Kidney (tissue), 14 donors: ENCODE results near the gene DLG2. TPM values are rescaled to one million over a fixed set of nuclear protein-coding genes. Genes with fewer than 3 reads are reported as not detected.

Source experiments
- DNase-seq, 5 donors: peaks; one replicate each; pipeline ENCODE4 v3.0.0-alpha.2; 2013 to 2020
- FAIRE-seq: peaks from 2 replicates; lab custom pipeline; 2012; peaks lifted over from hg19 to GRCh38; lab: Jason Lieb, UNC
- H3K27ac ChIP-seq, 2 donors: one replicate each; pipeline ENCODE4 v1.7.0; 2013; ENCODE audit warnings: low read depth in 2 of 2, low read length in 2 of 2, inconsistent platforms in 1 of 2
- H3K27me3 ChIP-seq: one replicate; pipeline ENCODE4 v1.7.1; 2013; ENCODE audit warnings: low read length, inconsistent platforms; ENCODE audit not compliant: control insufficient read depth, insufficient read depth
- H3K36me3 ChIP-seq, 3 donors: one replicate each; pipeline versions ENCODE4 v1.7.0 to v1.7.1; 2013; ENCODE audit warnings: low read length in 3 of 3, control low read depth in 1 of 3, inconsistent platforms in 1 of 3; ENCODE audit not compliant: insufficient read depth in 3 of 3, control insufficient read depth in 2 of 3
- H3K4me1 ChIP-seq, 3 donors: one replicate each; pipeline versions ENCODE4 v1.7.0 to v1.7.1; 2013; ENCODE audit warnings: low read length in 3 of 3, inconsistent platforms in 1 of 3, low read depth in 1 of 3; ENCODE audit not compliant: control insufficient read depth in 2 of 3, insufficient read depth in 2 of 3
- H3K4me3 ChIP-seq, 3 donors: one replicate each; pipeline versions ENCODE4 v1.7.0 to v1.8.1; 2013; ENCODE audit warnings: low read length in 3 of 3, control low read depth in 1 of 3, inconsistent platforms in 1 of 3
- H3K9ac ChIP-seq, 3 donors: one replicate each; pipeline versions ENCODE4 v1.7.0 to v1.7.1; 2013; ENCODE audit warnings: low read length in 3 of 3, control low read depth in 1 of 3, inconsistent platforms in 1 of 3
- H3K9me3 ChIP-seq, 3 donors: one replicate each; pipeline versions ENCODE4 v1.7.0 to v1.7.1; 2013; ENCODE audit warnings: low read length in 3 of 3, control low read depth in 1 of 3, inconsistent platforms in 1 of 3; ENCODE audit not compliant: control insufficient read depth in 2 of 3, insufficient read depth in 1 of 3
- intact Hi-C: fragments of 100-400 bp; cut with DNase I; formaldehyde crosslinking; loops from one replicate; pipeline ENCODE4 v1.11.1; 2022
- polyA plus RNA-seq: library from polyadenylated mRNA; stranded (reverse); fragments of 350-450 nt; fragmentation: Illumina TruSeq; extraction: RNeasy Lipid Tissue Mini Kit (QIAGEN cat#74804); gene quantifications from one replicate; pipeline ENCODE4 v1.2.3, GENCODE V29; 2014; ENCODE audit warnings: low read depth, low replicate concordance; ENCODE audit not compliant: insufficient read depth
- total RNA-seq: library from RNA; stranded (reverse); fragmentation: NEBNext Ultra II Directional; extraction: Animal tissue kit (Norgen Biotek cat#: 25700); gene quantifications from one replicate; pipeline ENCODE4 v1.2.1, GENCODE V29; 2021
- TF ChIP-seq, protein P1 (sequence below): IDR thresholded peaks from 3 replicates; pipeline ENCODE4 v1.5.1; 2012; ENCODE audit warnings: mild to moderate bottlenecking, moderate library complexity, borderline replicate concordance; ENCODE audit not compliant: insufficient read depth; ENCODE audit errors: extremely low read depth
- donor health status: control.
- donor health status: control.
- donor health status: control.
- donor health status: control.
- donor health status: control.
- donor health status: DM: yes; HTN: yes; CAD: no.
- donor health status: Normal renal cell carcinoma (clear cell type).

DLG2 gene
- total and polyA plus RNA-seq, 2 donors from 2014 or later: 2.9 to 7.2 TPM

DNA sequence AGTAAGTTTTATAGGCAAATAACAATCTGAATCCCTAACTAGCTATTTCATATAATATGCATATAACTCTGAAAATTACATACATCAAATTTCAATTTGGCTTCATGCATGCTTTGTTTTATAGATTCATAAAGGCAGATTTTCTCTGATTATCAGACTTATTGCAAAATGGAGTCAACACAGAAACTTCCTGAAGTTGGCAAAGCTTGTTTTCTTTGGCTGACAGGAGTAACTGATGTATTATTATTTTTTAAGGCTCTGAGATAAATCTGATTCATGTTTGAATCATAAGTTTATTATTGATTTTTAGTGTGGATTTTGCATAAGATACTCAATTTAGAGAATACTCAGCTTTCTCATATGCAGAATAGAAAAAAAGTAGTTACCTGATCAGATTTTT, 1984.6 kb downstream of the DLG2 start:
- no peak overlapping the region for H3K9ac ChIP-seq
- TF ChIP-seq, protein P1, sequence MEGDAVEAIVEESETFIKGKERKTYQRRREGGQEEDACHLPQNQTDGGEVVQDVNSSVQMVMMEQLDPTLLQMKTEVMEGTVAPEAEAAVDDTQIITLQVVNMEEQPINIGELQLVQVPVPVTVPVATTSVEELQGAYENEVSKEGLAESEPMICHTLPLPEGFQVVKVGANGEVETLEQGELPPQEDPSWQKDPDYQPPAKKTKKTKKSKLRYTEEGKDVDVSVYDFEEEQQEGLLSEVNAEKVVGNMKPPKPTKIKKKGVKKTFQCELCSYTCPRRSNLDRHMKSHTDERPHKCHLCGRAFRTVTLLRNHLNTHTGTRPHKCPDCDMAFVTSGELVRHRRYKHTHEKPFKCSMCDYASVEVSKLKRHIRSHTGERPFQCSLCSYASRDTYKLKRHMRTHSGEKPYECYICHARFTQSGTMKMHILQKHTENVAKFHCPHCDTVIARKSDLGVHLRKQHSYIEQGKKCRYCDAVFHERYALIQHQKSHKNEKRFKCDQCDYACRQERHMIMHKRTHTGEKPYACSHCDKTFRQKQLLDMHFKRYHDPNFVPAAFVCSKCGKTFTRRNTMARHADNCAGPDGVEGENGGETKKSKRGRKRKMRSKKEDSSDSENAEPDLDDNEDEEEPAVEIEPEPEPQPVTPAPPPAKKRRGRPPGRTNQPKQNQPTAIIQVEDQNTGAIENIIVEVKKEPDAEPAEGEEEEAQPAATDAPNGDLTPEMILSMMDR: no peak
- intact Hi-C loops: no loop called here
- FAIRE-seq (no peak), DNase-seq (no peak)
- no peaks in the 10 kb centered on the region for H3K36me3 ChIP-seq
- H3K4me1 ChIP-seq: no peaks in the 10 kb centered on the region
- no peaks in the 10 kb centered on the region for H3K27me3 ChIP-seq
- no peak overlapping the region for H3K4me3 ChIP-seq
- no peaks in the 10 kb centered on the region for H3K9me3 ChIP-seq
- H3K27ac ChIP-seq: no peak overlapping the region

DNA sequence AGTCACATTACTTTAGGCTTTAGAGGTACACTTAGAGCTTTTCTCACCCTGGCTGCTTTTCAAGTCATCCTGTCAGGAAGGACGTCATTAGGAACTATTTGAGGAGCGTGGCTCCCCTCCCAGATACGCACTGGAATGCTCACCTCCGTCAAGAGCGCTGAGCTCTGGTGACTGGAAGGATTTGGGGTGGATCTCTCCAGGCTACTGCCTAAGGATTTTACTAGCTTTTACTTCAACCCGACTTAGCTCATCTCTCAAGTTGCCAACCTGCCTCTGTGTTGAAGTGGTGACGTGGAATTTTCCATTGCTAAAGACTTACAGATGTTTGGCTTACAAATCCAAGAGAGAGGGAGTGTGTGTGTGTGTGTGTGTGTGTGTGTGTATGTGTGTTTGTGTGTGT, 1985.6 kb downstream of the DLG2 start:
- no peaks in the 10 kb centered on the region for H3K4me1 ChIP-seq
- H3K27me3 ChIP-seq: no peaks in the 10 kb centered on the region
- FAIRE-seq: no peak
- no peaks in the 10 kb centered on the region for H3K36me3 ChIP-seq
- TF ChIP-seq, protein P1: no peak
- no peaks in the 10 kb centered on the region for H3K9me3 ChIP-seq
- DNase-seq: no peak
- no peak overlapping the region for H3K4me3 ChIP-seq
- intact Hi-C loops: no loop called here
- H3K9ac ChIP-seq: no peak overlapping the region
- H3K27ac ChIP-seq: no peak overlapping the region

DNA sequence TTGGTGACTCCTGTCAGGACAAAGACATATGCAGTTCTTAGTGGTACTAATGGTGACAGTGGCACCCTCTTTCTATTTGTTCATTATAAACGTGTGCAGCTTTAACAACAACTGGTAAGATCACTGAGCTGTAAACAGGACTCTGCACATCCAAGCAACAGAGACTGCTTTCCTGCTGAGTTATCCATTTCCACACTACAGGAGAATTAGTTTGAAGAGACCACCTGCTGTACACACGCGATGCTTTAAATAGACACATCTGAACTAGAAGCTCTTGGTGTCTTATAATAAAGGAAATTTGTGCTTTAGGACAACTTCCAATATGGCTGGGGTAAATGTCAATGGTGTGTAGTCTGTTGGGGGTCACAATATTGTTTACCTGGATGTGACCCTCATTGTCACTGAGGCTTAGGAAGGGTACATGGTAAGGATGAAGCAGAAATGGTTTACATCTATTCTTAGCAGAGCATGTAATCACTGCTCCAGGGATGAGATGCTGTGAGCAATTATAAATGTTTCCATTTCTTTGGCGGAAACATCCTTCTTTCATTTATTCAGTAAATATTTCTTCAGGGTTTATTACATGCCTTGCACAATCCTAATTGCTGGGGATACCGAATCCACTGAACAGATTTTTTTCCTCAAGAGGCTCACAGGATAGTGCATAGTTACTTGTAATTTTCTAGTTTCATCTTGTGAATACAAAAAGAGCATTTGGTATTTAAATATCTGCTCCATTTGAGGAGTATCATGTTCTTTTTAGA, 1987.0 kb downstream of the DLG2 start:
- H3K4me1 ChIP-seq: no peaks in the 10 kb centered on the region
- no peaks in the 10 kb centered on the region for H3K27me3 ChIP-seq
- no peaks in the 10 kb centered on the region for H3K36me3 ChIP-seq
- no peak overlapping the region for H3K9ac ChIP-seq
- FAIRE-seq (no peak), DNase-seq (no peak)
- TF ChIP-seq, protein P1: no peak
- no peaks in the 10 kb centered on the region for H3K9me3 ChIP-seq
- intact Hi-C loops: no loop called here
- no peak overlapping the region for H3K27ac ChIP-seq
- no peak overlapping the region for H3K4me3 ChIP-seq
